HG02623 (cell line): ENCODE results near the gene QRFP.

Source experiments
- ATAC-seq: cut with Tn5 transposase; IDR thresholded peaks from one replicate; pipeline ENCODE4 v1.9.1; 2021; ENCODE audit warnings: moderate library complexity; ENCODE audit not compliant: unreplicated experiment

The QRFP gene, protein sequence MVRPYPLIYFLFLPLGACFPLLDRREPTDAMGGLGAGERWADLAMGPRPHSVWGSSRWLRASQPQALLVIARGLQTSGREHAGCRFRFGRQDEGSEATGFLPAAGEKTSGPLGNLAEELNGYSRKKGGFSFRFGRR

DNA sequence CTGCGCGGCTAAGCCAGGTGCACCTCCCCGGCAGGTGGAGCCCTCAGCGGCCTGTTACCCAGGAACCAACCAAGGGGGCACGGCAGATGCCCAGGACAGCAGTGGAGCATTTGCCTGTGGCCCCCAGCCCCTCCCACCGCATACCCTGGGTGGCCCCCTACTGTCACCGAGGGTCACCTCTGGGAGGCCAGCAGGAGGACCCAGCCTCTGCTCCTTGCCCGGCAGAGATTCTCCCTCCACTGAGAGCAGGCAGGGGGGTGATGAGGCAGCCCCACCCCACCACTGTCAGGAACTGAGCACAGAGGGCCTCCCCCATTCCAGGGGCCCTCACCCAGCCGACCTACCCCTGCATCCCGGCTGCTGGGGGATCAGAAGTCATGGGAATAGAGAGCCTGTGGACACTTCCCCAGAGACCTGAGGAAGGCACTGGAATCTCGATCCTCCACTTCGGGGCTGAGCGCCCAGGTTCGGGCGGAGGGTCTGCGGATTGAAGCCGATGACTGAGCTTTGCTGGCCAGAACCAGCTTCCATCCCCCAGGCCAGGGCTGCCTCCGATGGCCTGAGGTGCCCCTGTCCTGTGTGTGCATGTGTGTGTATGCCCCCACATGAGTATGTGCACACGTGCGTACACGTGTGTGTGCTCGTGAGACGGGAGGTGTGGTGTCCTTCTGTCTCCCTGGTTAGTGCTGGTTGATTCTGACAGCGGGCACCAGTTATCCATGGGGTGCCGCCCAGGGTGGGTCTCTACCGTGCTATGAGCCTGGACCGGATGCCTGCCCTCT, at the start of gene QRFP:
Gene QRFP (minus strand): TSS at position 580 of the 782 bp plus-strand sequence. CDS start 2,974 bp downstream, outside the sequence.
- no peak for ATAC-seq

DNA sequence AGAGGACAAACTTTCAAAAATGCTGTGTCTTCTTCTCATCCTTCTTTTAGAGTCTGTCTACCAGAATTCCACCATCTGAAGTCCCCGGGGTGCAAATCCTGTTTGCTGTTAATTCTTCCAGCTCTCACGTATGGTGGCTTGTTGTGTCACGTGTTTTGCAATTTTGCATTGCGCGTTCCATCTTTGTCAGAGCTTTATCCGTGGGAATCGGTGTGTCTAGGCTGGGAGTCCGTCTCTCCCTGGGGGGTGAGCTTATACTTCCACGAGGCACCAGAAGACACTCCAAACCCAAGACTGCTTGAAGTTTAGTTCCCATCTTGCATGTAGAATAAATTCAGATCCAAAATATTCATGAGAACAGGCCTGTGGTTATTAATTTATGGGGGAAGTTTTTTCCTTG, 48.6 kb upstream of the QRFP start:
- no peak for ATAC-seq

DNA sequence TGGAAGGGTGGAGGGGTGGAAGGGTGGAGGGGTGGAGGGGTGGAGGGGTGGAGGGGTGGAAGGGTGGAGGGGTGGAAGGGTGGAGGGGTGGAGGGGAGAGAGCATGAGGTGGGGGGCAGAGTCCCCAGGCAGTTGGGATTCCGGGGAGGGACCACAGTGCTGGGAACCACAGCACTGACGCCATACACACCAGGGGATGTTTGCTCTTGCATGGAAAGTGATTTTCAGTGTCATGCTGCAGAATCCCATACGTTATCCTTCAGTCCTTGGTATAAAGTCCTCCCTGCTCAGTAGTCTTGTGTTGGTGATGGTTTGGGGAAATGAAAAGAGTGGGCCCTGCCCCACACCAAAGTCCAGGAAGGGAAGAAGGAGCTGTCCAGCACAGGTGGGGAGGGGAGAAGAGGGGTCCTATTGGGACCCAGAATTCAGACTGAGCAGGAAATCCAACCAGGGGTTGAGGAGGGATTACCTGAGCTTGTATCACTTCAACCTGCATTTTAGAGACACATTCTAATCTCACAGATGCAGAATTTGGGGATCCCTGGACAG, 48.0 kb upstream of the QRFP start:
- no peak for ATAC-seq

DNA sequence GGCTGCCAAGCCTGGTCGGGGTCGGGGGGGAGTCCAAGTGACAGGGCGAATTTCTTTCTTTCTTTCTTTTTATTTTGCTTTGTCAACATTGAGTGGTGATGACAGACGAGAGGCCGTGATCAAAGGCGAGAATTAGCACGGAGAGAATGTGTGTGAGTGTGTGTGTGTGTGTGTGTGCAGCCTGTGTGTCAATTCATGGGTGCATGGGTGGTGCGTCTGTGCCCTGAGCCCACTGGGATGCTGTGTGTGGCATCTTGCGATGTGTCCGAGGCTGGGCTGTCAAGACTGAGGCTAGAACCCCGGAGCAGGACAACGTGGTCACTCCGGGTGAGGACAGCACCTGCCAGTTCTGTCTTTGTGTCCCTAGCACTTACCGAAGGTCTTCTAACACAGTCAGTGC, 47.2 kb upstream of the QRFP start:
- no peak for ATAC-seq

DNA sequence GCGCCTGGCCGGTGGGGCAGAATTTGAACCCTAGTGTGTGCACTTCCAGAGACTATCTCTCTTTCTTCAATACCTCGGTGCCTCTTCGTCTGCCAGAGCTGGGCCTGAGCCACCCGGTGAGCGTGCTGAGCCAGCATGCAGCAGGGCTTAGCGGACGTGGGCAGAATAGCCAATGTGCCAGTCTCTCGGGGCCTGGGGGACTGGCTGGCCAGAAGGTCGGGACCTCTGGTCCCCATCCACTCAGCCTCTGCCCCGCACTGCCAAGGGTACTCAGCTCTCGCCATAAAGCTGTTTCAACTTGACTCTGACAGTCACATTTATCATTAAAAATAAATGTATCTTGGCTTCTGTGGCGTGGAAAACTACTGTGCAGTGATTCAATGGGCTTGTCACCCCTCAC, 46.6 kb upstream of the QRFP start:
- ATAC-seq: no peak

DNA sequence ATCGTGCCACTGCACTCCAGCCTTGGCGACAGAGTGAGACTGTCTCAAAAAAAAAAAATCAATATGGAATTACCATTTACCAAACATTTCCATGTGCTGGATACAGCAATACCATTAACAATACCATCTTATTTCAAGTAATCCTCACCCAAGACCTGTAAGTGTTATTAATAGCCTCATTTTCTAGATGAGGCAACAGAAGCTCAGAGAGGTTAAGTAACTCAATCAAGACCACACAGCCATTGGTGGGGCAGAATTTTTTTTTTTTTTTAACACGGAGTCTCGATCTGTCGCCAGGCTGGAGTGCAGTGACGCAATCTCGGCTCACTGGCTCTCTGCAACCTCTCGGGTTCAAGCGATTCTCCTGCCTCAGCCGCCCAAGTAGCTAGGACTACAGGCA, 46.1 kb upstream of the QRFP start:
- no peak for ATAC-seq

DNA sequence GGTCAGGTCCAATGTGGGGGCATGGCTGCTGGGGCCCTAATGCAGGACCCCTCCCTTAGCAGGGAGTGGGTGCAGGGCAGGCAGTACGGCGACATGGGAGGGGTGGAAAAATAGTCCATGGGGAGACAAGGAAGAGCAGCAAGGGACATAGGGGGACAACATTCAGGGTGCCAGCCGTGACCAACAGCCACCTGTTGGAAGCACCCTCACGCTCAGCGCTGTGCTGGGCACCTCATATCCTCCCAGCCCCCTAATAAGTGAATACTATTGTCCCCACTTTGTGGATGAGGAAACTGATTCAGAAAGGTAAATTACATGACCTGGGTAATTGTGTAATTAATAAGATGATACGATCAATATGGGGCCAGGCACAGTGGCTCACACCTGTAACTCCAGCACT, 45.5 kb upstream of the QRFP start:
- ATAC-seq: no peak

DNA sequence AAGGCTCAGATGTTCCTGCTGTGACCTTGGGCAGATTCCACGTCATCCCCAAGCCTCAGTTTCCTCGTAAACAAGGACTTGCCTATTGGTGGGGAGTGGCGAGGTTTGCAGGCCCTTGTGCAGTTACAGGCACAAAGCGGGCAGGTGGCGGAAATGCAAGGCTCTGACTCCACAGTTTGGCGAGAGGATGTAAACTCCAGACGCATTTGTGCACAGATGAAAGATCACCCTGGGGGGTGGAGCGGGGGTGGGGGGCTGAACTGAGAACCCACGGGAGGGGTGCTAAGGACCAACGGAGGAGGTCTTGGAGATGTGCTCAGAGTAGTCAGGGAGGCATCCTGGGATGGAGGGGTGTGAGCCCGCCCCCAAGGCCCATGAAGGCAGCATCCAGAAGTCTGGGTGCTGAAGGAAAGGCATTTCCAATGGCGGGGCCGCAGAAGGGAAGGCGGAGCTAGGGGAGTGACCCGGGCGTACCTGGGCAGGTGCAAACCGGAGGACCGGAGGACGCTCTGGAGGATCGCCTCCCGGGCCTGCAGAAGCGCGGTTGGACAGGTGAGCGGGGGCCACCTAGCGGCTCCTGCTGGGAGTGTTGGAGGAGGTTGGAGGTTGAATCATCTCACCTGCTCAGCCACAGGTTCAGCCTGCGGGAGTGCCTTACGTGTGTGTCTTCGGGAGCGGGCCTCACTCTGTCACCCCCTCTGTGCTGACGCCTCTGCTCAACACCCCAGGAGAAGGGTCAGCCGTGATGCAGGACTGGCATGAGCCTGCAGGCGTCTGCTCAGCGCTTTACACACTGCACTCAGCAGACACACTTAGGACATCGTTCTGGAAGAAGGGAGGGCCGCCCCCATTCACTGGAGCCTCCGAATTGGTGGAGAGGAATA, 44.3 kb upstream of the QRFP start:
- no peak for ATAC-seq

DNA sequence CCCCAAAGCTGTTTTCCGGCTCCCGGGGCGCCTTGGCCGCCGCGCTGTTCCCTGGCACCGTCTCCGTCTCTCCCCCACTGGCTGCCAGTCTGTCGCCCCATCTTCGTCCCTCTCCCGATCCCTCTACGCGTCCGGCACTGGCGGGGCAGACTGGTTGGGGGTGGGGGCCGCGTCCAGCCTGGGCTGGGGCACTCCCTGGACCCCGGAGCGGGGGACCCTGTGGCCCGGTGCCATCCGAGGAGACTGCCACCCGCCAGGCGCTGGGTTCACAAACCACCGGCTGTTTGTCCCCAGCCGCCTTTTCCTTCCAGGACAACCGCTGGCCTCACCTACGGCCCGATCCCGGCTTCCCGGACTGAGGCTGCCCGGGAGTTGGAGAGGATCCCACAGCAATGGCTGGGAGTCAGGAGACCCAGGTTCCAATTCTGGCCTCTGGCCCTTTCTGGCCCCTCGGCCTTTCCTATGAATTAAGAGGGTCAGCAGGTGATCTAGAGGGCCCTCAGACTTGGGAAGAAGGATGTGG, 43.5 kb upstream of the QRFP start:
- ATAC-seq: no peak

DNA sequence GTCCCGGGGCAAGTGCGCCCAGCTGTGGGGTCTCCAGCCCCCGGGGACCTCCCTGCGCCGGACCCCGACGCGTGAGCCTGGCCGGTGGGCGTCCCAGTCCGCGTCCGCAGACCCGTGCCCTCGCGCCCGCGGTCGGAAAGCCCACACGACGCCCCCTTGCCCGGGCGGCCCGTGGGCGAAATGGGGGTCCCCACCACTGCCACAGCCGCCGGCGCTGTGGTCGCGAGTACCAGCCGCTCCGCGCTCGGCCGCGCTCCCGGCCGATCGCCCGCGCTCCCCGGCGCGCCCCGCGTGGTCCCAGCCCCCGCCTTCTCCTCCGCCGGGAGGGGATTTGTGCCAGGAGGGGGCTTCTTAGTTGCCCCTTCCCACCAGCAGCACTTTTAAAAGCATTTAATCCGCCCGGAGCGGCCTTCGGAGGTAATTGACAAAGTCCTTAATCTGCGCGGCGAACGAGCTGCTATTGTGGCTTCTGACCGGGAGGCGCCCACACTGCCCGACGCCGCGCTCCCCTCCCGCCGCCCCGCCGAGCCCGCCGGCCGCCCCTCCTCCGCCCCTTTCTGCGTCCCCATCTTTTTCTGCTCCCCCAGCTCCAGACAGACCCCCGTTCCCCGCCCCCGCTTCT, 42.9 kb upstream of the QRFP start:
- ATAC-seq: no peak

DNA sequence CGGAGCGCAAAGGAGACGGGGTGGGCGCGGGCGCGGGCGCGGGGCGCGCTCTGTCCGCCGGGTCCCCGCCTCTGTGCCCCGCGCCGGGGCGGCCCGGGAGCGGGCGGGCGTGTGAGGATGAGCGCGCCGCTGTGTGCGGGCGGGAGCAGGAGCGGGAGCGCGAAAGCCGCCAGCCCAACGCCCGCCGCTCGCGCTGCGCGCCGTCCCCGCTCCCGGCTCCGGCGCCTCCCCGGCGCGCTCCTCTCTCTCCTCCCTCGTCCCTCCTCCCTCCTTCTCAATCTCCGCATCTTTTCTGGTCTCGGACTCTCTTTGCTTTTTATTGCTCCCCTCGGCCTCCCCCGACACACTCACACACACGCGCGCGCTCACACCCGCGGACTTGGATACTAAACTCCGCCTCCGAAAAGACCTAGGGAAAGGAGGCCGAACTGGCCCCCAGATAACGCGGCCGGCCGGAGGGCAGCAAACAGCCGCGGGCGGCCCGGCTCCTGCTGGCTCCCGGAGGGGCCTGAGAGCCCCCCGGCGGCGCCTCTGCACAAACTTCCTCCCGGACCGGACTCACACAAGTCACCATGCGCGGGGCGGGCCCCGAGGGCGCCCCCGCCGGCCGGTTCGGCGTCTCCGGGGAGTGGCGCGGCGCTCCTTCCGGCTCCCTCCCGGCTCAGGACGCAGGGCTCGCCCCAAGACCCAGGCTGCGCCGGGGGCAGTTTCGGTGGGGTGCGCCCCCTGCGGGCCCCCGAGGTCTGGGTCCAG, 42.2 kb upstream of the QRFP start, which contains the start of gene FIBCD1:
Gene FIBCD1 (minus strand): TSS at position 596 of the 753 bp plus-strand sequence. CDS start 640 bp downstream, outside the sequence.
- no peak for ATAC-seq

DNA sequence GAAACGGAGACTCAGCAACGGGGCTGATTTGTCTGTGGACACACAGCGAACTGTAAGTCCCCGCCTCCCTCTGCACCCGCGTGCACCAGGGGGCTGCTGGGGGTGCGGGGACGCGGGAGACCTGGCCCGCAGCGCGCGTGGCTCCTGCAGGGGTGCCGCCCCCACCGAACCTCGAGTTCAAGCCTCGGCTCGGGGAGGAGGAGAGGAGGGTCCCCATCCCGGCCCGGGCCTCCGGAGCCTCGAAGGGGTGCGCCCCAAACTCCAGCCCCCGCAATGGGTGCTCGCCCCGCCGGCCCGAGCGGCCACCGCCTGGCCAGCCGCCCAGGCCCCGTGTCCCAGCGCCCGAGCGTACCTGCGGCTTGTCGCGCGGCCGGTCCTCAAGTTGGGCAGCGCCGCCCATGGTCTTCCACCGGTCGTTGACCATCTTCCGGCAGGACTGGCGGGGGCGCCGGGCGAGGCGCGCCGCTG, 41.6 kb upstream of the QRFP start:
- ATAC-seq: no peak

DNA sequence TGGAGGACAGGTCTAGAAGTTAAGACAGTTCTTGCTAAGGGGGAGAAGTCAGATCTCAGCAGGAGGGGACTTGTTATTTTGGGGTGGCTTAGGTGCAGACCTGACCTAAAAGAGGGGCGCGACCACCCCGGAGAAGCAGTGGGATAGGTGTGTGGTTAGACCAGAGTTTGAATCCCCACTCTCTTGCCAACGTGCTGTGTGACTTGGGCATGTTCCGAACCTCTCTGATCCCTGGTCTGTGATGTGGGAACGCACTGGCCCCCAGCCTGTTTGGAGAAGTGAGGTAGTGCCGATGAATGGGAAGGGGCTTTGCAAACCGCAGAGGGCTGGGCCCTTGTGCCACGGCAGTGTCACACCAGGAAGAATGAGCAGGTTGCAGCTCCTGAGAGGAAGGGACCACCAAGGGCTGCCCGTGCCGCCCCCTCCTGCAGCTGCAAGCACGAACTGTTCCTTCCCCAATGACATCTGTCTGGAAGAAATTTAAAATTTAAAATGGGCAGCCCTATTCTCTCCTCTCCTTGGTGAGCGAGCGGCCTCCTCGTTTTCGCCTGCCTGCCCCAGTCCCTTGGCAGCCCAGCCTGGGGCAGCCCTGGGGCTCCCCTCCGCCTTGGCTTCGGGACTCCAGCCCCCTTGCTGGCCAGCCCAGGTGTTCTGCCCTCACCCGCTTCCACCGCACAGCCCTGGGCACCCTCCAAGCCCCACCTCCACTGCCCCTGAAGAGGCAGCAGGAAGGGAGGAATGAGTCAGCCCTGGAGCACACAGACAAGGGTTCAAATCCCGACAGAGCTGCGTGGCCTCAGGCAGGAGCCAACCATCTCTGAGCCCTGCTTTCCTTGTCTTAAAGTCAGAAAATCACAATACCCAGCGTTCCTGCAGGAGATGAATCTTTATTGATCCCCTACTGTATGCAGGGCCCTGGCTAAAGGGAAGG, 40.8 kb upstream of the QRFP start:
- ATAC-seq: no peak

DNA sequence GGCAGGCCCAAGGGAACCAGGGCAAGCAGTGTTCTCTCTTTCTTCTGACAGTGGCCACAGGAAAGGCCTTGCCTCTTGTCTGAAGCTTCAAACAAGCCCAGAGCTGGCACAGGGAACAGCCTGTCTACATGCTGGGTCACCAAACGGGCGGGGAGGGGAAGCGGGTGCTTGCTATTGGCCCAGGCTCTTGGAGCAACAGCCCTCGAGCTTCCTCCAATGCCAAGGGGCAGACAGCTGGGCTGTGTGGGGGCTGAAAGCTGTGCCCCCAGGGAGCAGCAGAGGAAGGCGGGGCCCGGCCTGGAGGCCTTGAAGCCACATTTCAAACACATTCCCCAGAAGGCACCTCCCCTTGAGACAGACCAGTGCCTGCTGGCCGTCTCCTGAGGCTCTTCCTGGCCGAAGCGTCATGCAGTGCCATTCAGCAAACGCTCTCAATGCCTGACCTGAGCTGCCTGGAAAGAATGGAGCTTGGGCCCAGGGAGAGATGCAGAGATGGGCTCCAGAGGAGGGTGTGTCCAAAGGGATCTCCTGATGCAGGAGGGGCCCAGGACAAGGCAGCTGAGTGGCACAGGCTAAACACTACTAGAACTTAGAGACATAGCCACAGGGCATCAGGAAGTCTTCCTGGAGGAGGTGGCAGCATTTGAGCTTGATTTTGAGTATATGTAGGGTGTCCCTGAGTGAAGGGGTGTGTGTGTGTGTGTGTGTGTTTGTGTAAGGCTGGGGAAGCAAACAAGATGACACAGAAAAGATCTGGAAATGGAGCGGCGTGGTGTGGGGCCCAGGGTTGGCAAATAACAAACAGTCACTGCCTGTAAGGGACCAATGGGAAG, 39.9 kb upstream of the QRFP start:
- no peak for ATAC-seq

DNA sequence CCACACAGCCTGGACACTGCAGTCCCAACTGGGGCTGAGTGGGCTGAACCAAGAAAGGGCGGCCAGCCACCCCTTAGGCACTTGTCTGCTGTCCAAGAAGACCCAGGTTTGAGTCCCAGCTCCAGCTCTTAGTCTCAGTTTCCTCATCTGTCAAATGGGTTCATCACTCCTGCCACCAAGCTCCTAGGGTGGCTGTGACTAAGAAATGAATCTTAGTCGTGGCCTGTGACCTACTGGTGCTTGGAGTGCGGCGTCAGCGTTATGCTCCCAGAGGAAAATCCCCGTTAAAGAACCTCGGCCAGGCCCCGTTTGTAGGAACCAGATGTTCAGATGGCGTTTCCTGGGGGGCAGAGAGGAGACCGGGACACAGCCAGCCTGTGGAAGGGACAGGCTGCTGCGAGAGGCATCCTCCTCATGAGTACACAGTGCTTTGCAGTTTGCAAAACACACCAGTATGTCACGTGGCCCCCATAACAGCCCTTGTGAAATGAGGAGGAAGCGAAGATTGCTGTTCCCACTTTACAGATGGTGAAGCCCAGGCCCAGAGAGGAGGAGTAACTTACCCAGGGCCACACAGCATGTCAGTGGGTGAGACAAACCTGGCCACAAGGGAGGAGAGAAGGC, 39.1 kb upstream of the QRFP start:
- ATAC-seq: no peak

DNA sequence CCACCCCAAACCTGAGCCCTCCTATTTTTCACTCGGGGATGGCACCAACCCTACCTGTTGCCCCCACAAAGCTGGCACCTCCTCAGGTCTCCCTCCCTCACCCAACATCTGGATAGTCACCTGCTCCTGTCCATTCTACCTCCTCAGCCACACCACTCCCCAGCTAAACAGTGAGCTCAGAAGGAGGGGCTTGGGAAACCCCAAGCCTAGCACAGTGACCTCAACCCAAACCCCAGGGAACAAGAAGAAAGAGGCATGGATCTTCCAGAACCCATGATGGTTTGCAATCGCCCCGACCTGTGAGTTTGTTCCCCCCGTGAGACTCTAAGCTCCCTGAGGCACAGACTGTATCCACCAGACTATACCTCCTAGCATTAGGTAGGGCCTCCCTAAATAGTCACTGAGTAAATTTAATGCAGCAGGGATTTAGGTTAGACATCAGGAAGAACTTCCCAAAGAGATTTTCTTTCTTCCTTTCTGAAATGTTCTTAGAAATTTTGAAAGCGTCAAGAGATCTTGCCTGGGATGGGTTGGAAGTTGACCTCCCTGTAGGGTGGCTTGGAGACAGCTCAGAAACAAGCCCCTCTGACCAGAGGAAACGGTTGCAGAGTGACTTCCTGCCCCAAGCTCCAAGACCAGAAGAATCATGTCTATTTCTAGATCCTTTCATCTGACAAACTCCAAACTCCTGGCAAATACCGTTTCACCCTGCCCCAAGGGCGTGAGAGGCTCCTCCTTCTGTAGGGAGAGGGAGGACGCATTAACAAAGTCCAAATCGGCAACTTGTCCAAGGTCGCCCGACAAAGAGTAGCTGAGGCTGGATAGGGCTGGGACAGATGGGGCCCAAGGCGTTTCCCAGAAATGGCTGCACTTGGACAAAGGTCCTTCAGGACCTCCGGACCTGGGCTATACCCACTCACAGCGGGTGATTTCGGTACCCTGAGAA, 38.4 kb upstream of the QRFP start:
- no peak for ATAC-seq
